Frontal cortex (tissue), 4 donors: ENCODE results near the gene MAML2. TPM values are rescaled to one million over a fixed set of nuclear protein-coding genes. Genes with fewer than 3 reads are reported as not detected.

Experiments used
- DNase-seq, 2 donors: peaks; one replicate each; pipeline ENCODE4 v3.0.0; 2012; ENCODE audit warnings: low spot score in 2 of 2
- FAIRE-seq: peaks from 2 replicates; lab custom pipeline; 2012; peaks lifted over from hg19 to GRCh38; lab: Jason Lieb, UNC
- total RNA-seq: library from RNA; depleted of rRNA; stranded (reverse); fragments of >200 nt; gene quantifications from one replicate; pipeline ENCODE4 v1.2.3, GENCODE V29; 2014
- donor health status: control.
- donor health status: control.
- donor health status: control.

Gene MAML2
- total RNA-seq, 1 donor from 2014 or later: 3.3 TPM

GRCh38 chr11:96038046-96038445 lies 304.9 kb downstream of the MAML2 start:
- no peak for FAIRE-seq

GRCh38 chr11:96037405-96037949 lies 305.5 kb downstream of the MAML2 start:
- FAIRE-seq: no peak
- DNase-seq: no peak

More at GRCh38 chr11:96038046-96038445, 304.9 kb downstream of the MAML2 start:
- no peak for DNase-seq

- DNase-seq: no peak
Observed at GRCh38 chr11:96036863-96037262, 306.1 kb downstream of the MAML2 start.

GRCh38 chr11:96035740-96036078 lies 307.3 kb downstream of the MAML2 start:
- FAIRE-seq (no peak), DNase-seq (no peak)

More at GRCh38 chr11:96036863-96037262, 306.1 kb downstream of the MAML2 start:
- no peak for FAIRE-seq

- no peak for DNase-seq
Observed at GRCh38 chr11:96035031-96035739, 307.8 kb downstream of the MAML2 start.

GRCh38 chr11:96033599-96033998 lies 309.4 kb downstream of the MAML2 start:
- FAIRE-seq: no peak
- DNase-seq: no peak

More at GRCh38 chr11:96035031-96035739, 307.8 kb downstream of the MAML2 start:
- no peak for FAIRE-seq

- DNase-seq: no peak
- FAIRE-seq: no peak
Observed at GRCh38 chr11:96033095-96033494, 309.9 kb downstream of the MAML2 start.

GRCh38 chr11:96028746-96029145 lies 314.2 kb downstream of the MAML2 start:
- no peak for FAIRE-seq
- DNase-seq: no peak

- FAIRE-seq (no peak), DNase-seq (no peak)
Observed at GRCh38 chr11:96027021-96027420, 316.0 kb downstream of the MAML2 start.

- no peak for DNase-seq
- no peak for FAIRE-seq
Observed at GRCh38 chr11:96026310-96026709, 316.7 kb downstream of the MAML2 start.

GRCh38 chr11:96024666-96025065 lies 318.3 kb downstream of the MAML2 start:
- no peak for DNase-seq
- no peak for FAIRE-seq

- DNase-seq (no peak), FAIRE-seq (no peak)
Observed at GRCh38 chr11:96023275-96023674, 319.7 kb downstream of the MAML2 start.

- no peak for DNase-seq
- no peak for FAIRE-seq
Observed at GRCh38 chr11:96021901-96022650, 320.9 kb downstream of the MAML2 start.

GRCh38 chr11:96019810-96020747 lies 322.9 kb downstream of the MAML2 start:
- no peak for DNase-seq

GRCh38 chr11:96019281-96019680 lies 323.7 kb downstream of the MAML2 start:
- FAIRE-seq: no peak
- no peak for DNase-seq

More at GRCh38 chr11:96019810-96020747, 322.9 kb downstream of the MAML2 start:
- FAIRE-seq: no peak

- DNase-seq (no peak), FAIRE-seq (no peak)
Observed at GRCh38 chr11:96017856-96018255, 325.1 kb downstream of the MAML2 start.

- no peak for DNase-seq
- FAIRE-seq: no peak
Observed at GRCh38 chr11:96016978-96017502, 326.0 kb downstream of the MAML2 start.

- FAIRE-seq (no peak), DNase-seq (no peak)
Observed at GRCh38 chr11:96015906-96016565, 327.0 kb downstream of the MAML2 start.

GRCh38 chr11:96014217-96014616 lies 328.8 kb downstream of the MAML2 start:
- FAIRE-seq: no peak
- no peak for DNase-seq
